GM10266 (cell line): ENCODE data around the gene ENHO.
"Not testable (repeated sequence)": the region's sequence is repeated elsewhere in the genome, so short reads cannot be mapped to it uniquely, and the experiment has no call there.

ENCODE experiments used
- DNase-seq: peaks from one replicate; pipeline ENCODE4 v3.0.0; 2012; ENCODE audit errors: extremely low spot score
- TF ChIP-seq, protein P1 (sequence below): IDR thresholded peaks from 2 replicates; pipeline ENCODE4 v1.5.1; 2012; ENCODE audit warnings: mild to moderate bottlenecking, low read depth; ENCODE audit not compliant: control insufficient read depth, insufficient read depth; ENCODE audit errors: missing control alignments

The ENHO gene

DNA sequence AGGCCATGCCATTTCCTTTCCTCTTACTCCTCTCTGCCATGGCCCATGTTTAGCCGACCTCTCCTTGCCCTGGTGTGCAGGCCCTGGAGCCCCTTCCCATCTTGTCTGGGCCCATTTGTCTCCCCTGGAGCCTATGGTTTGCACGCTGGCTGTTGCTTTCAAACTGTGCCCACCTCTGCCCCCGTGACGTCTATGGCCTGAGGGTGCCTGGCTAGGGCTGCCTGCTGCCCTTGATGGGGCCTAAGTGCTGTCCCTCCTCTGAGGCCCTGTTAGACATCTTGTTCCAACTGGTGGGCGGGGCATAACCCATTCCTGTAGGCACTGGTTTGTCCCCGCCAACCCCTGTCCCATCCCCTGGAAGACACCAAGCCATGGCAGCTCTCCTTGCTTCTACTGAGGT is 22.7 kb upstream of the ENHO start:
- no peak for DNase-seq
- TF ChIP-seq, protein P1, sequence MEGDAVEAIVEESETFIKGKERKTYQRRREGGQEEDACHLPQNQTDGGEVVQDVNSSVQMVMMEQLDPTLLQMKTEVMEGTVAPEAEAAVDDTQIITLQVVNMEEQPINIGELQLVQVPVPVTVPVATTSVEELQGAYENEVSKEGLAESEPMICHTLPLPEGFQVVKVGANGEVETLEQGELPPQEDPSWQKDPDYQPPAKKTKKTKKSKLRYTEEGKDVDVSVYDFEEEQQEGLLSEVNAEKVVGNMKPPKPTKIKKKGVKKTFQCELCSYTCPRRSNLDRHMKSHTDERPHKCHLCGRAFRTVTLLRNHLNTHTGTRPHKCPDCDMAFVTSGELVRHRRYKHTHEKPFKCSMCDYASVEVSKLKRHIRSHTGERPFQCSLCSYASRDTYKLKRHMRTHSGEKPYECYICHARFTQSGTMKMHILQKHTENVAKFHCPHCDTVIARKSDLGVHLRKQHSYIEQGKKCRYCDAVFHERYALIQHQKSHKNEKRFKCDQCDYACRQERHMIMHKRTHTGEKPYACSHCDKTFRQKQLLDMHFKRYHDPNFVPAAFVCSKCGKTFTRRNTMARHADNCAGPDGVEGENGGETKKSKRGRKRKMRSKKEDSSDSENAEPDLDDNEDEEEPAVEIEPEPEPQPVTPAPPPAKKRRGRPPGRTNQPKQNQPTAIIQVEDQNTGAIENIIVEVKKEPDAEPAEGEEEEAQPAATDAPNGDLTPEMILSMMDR: no peak

DNA sequence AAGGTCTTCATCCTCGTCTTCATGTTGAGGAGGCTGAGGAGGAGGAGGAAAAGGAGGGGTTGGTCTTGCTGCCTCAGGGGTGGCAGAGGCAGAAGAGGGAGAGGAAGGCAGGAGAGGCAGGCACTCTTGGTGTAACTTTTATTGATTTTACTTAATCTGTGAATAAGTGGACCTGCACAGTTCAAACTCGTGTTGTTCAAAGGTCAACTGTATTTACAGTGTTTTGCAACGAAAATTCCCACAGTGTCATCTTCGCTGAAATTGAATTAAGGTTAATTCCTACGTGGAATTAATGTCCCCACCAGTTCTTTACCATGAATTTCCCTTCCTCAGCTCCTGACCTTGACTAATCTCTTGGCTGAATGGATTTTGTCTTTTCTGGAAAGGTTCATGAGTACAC is 21.2 kb upstream of the ENHO start:
- no peak for DNase-seq

DNA sequence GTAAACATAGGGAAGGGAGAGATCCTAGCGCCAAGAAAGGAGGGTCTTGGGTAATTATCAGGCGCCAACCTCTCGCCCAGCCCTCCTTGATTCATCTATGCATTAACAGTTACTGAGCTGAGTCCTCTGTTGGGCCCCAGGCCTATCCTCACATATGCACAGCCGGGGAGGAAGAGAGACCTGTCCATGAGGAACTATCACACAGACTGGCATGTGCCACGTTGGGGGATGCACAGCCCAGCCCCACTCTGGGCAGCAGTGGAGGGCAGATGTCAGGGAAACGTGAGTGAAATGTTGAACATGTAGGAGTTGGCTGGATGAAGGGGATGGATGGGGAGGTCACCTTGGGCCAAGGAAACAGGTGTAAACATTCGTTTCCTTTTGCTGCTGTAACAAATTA is 18.8 kb upstream of the ENHO start:
- TF ChIP-seq, protein P1: no peak
- DNase-seq: no peak

More for the DNA sequence above, 21.2 kb upstream of the ENHO start:
- TF ChIP-seq, protein P1: no peak

DNA sequence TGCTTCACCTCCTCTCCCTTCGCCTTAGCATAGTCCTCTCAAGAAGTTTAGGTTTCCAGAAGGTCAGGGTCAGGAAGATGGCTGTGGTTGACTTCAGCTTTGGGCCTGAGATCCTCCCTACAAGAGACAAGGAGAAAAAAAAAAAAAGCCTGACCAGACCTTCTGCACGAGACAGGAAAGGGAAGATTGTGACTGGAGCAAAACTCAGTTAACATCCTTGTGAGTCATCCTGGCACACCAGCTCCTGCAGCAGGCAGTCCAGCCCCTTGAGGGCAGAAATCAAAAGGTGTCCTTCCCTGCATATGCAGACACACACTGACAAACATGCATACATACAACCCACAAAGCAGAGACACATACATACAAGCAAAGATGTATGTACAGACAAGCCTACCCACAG is 18.0 kb upstream of the ENHO start:
- no peak for DNase-seq
- TF ChIP-seq, protein P1: no peak

GRCh38 chr9:34536685-34537084 is 13.9 kb upstream of the ENHO start:
- TF ChIP-seq, protein P1: no peak
- no peak for DNase-seq

GRCh38 chr9:34532041-34532440 is 9.3 kb upstream of the ENHO start:
- not testable (repeated sequence) for DNase-seq

DNA sequence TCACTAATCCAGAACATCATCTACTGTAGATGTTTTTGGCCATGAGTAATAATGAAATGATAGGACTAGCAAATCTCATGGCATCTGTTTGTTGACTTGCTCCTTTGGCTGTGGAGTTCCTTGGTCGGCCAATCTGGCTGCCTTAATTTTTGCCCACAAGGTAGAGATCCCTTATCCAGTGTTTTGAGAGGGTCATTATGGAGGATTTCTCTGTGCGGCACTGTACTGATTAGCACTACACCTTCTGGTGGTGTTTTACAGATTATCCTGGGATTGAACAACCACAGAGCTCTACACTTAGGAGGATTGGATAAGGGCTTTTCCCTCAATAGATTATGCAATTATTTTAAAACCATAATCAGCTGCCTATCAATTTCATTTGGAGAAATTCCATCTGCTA is 3.2 kb upstream of the ENHO start:
- TF ChIP-seq, protein P1: no peak
- no peak for DNase-seq

GRCh38 chr9:34524349-34524748 is 1.6 kb upstream of the ENHO start:
- TF ChIP-seq, protein P1: no peak
- no peak for DNase-seq
